ENCODE measurements around the gene EYS. TPM values are rescaled to one million over a fixed set of nuclear protein-coding genes. Genes with fewer than 3 reads are reported as not detected.

The EYS gene
- total RNA-seq, 1 donor from 2014 or later, result not detected

DNA sequence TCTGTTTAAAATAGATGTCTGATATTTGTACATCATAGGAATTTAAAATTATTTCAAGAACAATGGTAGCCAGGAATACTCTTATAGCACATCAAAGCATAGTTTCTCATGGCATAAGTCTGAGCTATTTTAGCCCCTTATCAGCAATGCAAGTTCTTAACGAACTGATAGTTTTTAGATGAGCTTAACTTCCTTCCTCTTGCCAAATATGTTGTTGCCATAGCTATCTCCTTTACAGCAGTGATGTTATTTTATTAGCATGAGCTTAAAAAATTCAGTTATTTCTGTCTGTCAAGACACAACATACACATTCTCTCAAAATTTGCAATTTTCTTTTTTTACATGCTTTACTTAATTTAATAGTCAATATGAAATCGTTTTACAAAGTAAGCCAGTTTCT is 1204.2 kb downstream of the EYS start:
- no peaks in the 10 kb centered on the region for H3K9me3 ChIP-seq

DNA sequence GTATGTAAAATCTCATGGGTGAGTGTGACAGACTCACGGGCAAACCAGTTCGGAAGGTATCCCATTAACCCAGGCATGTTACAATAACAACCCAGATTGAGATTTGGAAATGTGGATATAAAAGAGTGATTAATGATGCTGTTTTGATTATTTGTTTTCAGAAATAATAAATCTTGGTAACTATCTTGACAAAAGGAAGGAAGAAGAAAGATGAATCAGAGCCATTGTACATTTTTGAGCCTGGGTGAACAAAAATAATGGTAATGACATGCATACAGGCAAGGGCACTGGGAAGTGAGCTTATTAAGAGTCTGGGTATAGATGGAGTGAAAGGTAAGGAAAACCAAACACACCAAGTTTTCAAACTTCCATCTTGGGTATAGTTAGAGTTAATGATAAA is 1209.4 kb downstream of the EYS start:
- no peaks in the 10 kb centered on the region for H3K4me1 ChIP-seq
- no peaks in the 10 kb centered on the region for H3K9me3 ChIP-seq
- intact Hi-C loops (cut with DNase I), result no loop called here
- TF ChIP-seq, protein P1, sequence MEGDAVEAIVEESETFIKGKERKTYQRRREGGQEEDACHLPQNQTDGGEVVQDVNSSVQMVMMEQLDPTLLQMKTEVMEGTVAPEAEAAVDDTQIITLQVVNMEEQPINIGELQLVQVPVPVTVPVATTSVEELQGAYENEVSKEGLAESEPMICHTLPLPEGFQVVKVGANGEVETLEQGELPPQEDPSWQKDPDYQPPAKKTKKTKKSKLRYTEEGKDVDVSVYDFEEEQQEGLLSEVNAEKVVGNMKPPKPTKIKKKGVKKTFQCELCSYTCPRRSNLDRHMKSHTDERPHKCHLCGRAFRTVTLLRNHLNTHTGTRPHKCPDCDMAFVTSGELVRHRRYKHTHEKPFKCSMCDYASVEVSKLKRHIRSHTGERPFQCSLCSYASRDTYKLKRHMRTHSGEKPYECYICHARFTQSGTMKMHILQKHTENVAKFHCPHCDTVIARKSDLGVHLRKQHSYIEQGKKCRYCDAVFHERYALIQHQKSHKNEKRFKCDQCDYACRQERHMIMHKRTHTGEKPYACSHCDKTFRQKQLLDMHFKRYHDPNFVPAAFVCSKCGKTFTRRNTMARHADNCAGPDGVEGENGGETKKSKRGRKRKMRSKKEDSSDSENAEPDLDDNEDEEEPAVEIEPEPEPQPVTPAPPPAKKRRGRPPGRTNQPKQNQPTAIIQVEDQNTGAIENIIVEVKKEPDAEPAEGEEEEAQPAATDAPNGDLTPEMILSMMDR (IDR thresholded peaks at IDR 0.05), result no peak
- DNase-seq (ENCODE audit: low spot score in 2 of 2), result no peak
- H3K27ac ChIP-seq, result no peak overlapping the region
- no peaks in the 10 kb centered on the region for H3K36me3 ChIP-seq
- H3K27me3 ChIP-seq, result no peaks in the 10 kb centered on the region
- no peak overlapping the region for H3K4me3 ChIP-seq

More for the DNA sequence above, 1204.2 kb downstream of the EYS start:
- no peaks in the 10 kb centered on the region for H3K36me3 ChIP-seq
- intact Hi-C loops (cut with DNase I), result no loop called here
- DNase-seq (ENCODE audit: low spot score in 2 of 2), result no peak
- no peak overlapping the region for H3K27ac ChIP-seq
- TF ChIP-seq, protein P1 (IDR thresholded peaks at IDR 0.05), result no peak
- H3K4me1 ChIP-seq, result no peaks in the 10 kb centered on the region
- no peaks in the 10 kb centered on the region for H3K27me3 ChIP-seq
- H3K4me3 ChIP-seq, result no peak overlapping the region

DNA sequence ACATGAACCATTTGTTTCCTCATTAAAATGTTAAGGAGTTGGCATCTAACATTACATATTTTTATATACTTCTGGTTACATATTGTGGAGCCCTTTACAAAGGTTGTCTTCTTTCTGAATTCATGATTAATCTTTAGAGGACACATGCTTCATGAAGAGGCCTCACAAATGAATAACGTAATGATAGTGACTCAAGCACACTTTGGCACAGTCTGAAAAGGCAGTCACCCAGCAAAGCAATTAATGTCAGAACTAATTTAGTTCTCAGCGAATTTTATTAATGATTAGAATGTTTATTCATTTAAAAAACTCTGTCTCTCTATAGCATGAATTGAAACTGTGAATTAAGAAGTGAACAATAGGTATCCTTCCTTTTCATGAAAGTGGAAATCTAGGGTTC is 1217.3 kb downstream of the EYS start:
- intact Hi-C loops (cut with DNase I), result no loop called here
- H3K9me3 ChIP-seq, result no peaks in the 10 kb centered on the region
- TF ChIP-seq, protein P1 (IDR thresholded peaks at IDR 0.05), result no peak

DNA sequence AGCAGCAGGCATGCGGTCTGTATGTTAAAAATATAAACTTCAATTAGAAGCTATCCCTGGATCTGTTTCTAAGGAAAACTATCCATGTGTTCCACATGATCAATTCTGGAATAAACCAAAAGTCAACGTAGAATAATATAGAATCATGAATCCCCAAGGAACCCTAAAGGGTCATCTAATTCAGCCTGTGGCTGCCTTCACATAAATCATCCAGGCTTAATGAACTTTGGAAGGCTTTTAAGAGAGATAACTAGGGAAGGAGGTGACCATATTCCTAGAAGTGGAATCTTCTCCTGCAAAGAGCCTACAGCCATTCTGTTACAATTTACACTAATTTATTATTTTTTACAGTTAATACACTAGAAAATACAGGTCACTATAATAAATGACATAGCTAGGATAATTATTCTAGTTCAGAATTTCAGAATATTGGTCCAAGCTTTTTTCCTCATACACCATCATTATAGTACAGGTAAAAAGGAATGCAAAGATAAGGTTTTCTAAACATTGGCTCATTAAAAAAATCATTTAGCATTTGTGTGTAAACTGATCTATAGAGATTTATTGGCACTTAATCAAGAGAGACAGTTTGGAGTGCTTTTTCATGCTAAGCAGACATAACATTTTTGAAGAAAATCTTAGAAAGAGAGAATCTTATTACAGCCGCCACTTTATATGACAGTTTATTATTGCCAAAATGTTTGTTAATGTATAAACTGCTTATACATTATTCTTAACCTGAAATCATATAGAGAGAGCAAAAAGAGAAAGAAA is 1220.3 kb downstream of the EYS start:
- TF ChIP-seq, protein P1 (IDR thresholded peaks at IDR 0.05), result no peak
- Histone ChIP-seq H3K36me3 (no peaks in the 10 kb centered on the region), H3K27ac (no peak overlapping the region), H3K4me3 (no peak overlapping the region), H3K4me1 (no peaks in the 10 kb centered on the region), H3K9me3 (no peaks in the 10 kb centered on the region), H3K27me3 (no peaks in the 10 kb centered on the region)
- intact Hi-C loops (cut with DNase I), result no loop called here
- no peak for DNase-seq (ENCODE audit: low spot score in 2 of 2)

More for the DNA sequence above, 1217.3 kb downstream of the EYS start:
- Histone ChIP-seq H3K4me3 (no peak overlapping the region), H3K27ac (no peak overlapping the region), H3K36me3 (no peaks in the 10 kb centered on the region), H3K27me3 (no peaks in the 10 kb centered on the region), H3K4me1 (no peaks in the 10 kb centered on the region)
- DNase-seq (ENCODE audit: low spot score in 2 of 2), result no peak

DNA sequence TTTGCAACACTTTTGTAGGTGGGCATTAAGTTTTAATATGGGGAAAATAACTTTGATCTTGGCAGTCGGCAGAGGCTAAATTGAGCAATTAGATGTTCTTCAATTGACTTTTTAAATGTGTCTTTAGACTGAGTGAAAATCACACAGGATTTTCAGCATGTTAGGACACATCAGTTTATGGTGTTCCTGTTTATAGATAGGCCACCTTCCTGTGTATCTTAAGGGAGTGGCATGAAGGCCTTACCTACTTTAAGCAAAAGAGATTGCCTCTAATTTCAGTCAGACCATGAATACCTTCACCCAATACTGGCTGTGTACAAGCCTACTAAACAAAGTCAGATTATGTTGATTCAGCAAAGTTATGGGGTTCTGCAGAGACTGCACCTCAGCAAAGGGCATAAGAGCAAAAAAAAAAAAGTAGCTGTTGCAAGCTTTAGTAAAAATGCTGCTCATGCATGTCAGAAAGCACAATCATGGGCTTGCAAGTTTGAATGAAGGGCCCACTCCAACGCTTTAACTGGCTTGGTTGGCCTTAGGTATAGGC is 1223.0 kb downstream of the EYS start:
- H3K9me3 ChIP-seq, result no peaks in the 10 kb centered on the region
- no peak for DNase-seq (ENCODE audit: low spot score in 2 of 2)
- no peaks in the 10 kb centered on the region for H3K4me1 ChIP-seq
- TF ChIP-seq, protein P1 (IDR thresholded peaks at IDR 0.05), result no peak
- H3K27ac ChIP-seq, result no peak overlapping the region
- H3K27me3 ChIP-seq, result no peaks in the 10 kb centered on the region
- intact Hi-C loops (cut with DNase I), result no loop called here
- no peaks in the 10 kb centered on the region for H3K36me3 ChIP-seq
- no peak overlapping the region for H3K4me3 ChIP-seq

Data from ascending aorta (tissue), 2 donors.